K562 (cell line): Measurements from ENCODE around the gene GSX2. TPM values are rescaled to one million over a fixed set of nuclear protein-coding genes. Genes with fewer than 3 reads are reported as not detected.
A peak's percentile ranks its signal among the peaks of the same experiment; 100 is the strongest.

ENCODE experiments used
- ATAC-seq: fragments of 200-7000 bp; cut with Tn5 transposase; 3 replicates; pipeline ENCODE4 v1.9.1; 2020; ENCODE audit warnings: moderate library complexity
- BruUV-seq: library from RNA; stranded (reverse); fragments of 400-500 nt; replicated peaks from 2 replicates; lab custom pipeline; 2021; lab: Mats Ljungman, UMichigan
- CTCF ChIA-PET: fragments of 300-600 bp; formaldehyde crosslinking; extraction: SDS; loops from one replicate; lab custom pipeline; 2021; ENCODE audit warnings: low intra/inter-chr PET ratio; lab: Yijun Ruan, JAX
- POLR2A ChIA-PET: fragments of 300-600, 350-650 bp; sonication (Branson Sonifier 250); formaldehyde crosslinking; extraction: SDS; loops from one replicate; lab custom pipeline; 2021; ENCODE audit warnings: antibody characterized with exemption, inconsistent platforms; lab: Yijun Ruan, JAX
- DNase-seq, 4 experiments: peaks; one replicate each; pipeline versions ENCODE4 v3.0.0 to v3.0.0-alpha.2; 2011 to 2018; ENCODE audit warnings: low spot score in 3 of 4, mixed read lengths in 3 of 4; ENCODE audit errors: extremely low read depth in 1 of 4
- FAIRE-seq: peaks from 2 replicates; lab custom pipeline; 2011; peaks lifted over from hg19 to GRCh38; lab: Jason Lieb, UNC
- H2AFZ ChIP-seq: 2 replicates; pipeline ENCODE4 v1.6.0; 2011; ENCODE audit warnings: low read depth, low read length, control low read depth, inconsistent platforms
- H3K27ac ChIP-seq: fragments of 200-600 bp; 3 replicates; pipeline ENCODE4 v1.8.0; 2011; ENCODE audit warnings: low read depth, mild to moderate bottlenecking, control low read depth, inconsistent platforms, low read length, moderate library complexity, mixed read lengths; ENCODE audit errors: extremely low read depth
- H3K27me3 ChIP-seq, 2 experiments: fragments of 300-600 bp in 1 of 2; 2 replicates in 1 of 2; 3 replicates in 1 of 2; pipeline versions ENCODE4 v1.6.0 to v1.8.0; 2011; ENCODE audit warnings: inconsistent platforms in 2 of 2, low read length in 2 of 2, mild to moderate bottlenecking in 1 of 2, mixed read lengths in 1 of 2, moderate library complexity in 1 of 2; ENCODE audit not compliant: control insufficient read depth in 2 of 2, insufficient read depth in 2 of 2
- H3K36me3 ChIP-seq: fragments of 300-600 bp; 3 replicates; pipeline ENCODE4 v1.8.0; 2011; ENCODE audit warnings: mild to moderate bottlenecking, low read length, inconsistent platforms; ENCODE audit not compliant: control insufficient read depth, insufficient read depth
- H3K4me1 ChIP-seq, 2 experiments: fragments of 200-600 bp in 1 of 2; replicated peaks in 1 of 2; 2 replicates in 1 of 2; 3 replicates in 1 of 2; pipeline versions ENCODE4 v1.5.1 to v1.8.0; 2011; ENCODE audit warnings: inconsistent platforms in 2 of 2, low read length in 2 of 2, mild to moderate bottlenecking in 1 of 2, mixed read lengths in 1 of 2, moderate library complexity in 1 of 2; ENCODE audit not compliant: control insufficient read depth in 2 of 2, insufficient read depth in 2 of 2
- H3K4me2 ChIP-seq: 2 replicates; pipeline ENCODE4 v1.6.1; 2011; ENCODE audit warnings: low read length, control low read depth, inconsistent platforms, mixed read lengths; ENCODE audit not compliant: insufficient read depth
- H3K4me3 ChIP-seq: fragments of 200-600 bp; sonication (generic), shearing (Covaris generic); 2 replicates; pipeline ENCODE4 v1.5.1; 2016; ENCODE audit warnings: control low read depth, inconsistent platforms
- H3K79me2 ChIP-seq: fragments of 200-600 bp; 3 replicates; pipeline ENCODE4 v1.8.0; 2011; ENCODE audit warnings: low read length, inconsistent platforms; ENCODE audit not compliant: control insufficient read depth, insufficient read depth
- H3K9ac ChIP-seq, 2 experiments: 2 replicates each; pipeline versions ENCODE4 v1.6.0 to v1.6.1; 2011; ENCODE audit warnings: low read depth in 2 of 2, low read length in 2 of 2, control low read depth in 1 of 2, inconsistent platforms in 1 of 2, mild to moderate bottlenecking in 1 of 2, mixed read lengths in 1 of 2; ENCODE audit not compliant: insufficient read depth in 1 of 2
- H3K9me1 ChIP-seq: one replicate; pipeline ENCODE4 v1.6.0; 2011; ENCODE audit warnings: inconsistent platforms, mild to moderate bottlenecking, low read length, moderate library complexity; ENCODE audit not compliant: control insufficient read depth, insufficient read depth
- H3K9me3 ChIP-seq: replicated peaks from 2 replicates; pipeline ENCODE4 v1.5.1; 2011; ENCODE audit warnings: low read depth, low read length, inconsistent platforms; ENCODE audit not compliant: control insufficient read depth, insufficient read depth
- H4K20me1 ChIP-seq: replicated peaks from 2 replicates; pipeline ENCODE4 v1.6.1; 2011; ENCODE audit warnings: low read length, inconsistent platforms, mixed read lengths; ENCODE audit not compliant: control insufficient read depth, insufficient read depth
- BDP1 ChIP-seq: IDR thresholded peaks from 3 replicates; pipeline ENCODE4 v1.6.1; 2011; ENCODE audit not compliant: insufficient read length, insufficient read depth
- CHD1 ChIP-seq: fragments of 200-600 bp; sonication (generic); IDR thresholded peaks from one replicate; pipeline ENCODE4 v1.6.1; 2012; ENCODE audit warnings: mild to moderate bottlenecking, moderate library complexity, low read length, inconsistent platforms
- ELF2 ChIP-seq: fragments of 250-450 bp; sonication (Bioruptor Pico); IDR thresholded peaks from 2 replicates; pipeline ENCODE4 v1.5.0; 2021; ENCODE audit warnings: mild to moderate bottlenecking
- FOXK1 ChIP-seq: sonication (generic); formaldehyde crosslinking; IDR thresholded peaks from 2 replicates; pipeline ENCODE4 v1.8.0; 2022; ENCODE audit warnings: missing genetic modification reagents, mild to moderate bottlenecking, borderline replicate concordance
- GTF2B ChIP-seq: IDR thresholded peaks from 2 replicates; pipeline ENCODE4 v1.6.1; 2011; ENCODE audit not compliant: insufficient read length; ENCODE audit errors: extremely low read depth
- KDM5B ChIP-seq: fragments of 200-600 bp; sonication (generic); IDR thresholded peaks from 2 replicates; pipeline ENCODE4 v1.6.1; 2012; ENCODE audit warnings: low read depth, mild to moderate bottlenecking, moderate library complexity, low read length, control low read depth, inconsistent platforms; ENCODE audit not compliant: insufficient replicate concordance
- NR0B1 ChIP-seq: fragments of 450-650 bp; IDR thresholded peaks from one replicate; pipeline ENCODE4 v1.6.1; 2018; ENCODE audit warnings: mild to moderate bottlenecking, moderate library complexity; ENCODE audit not compliant: partially characterized antibody
- SETDB1 ChIP-seq: IDR thresholded peaks from one replicate; pipeline ENCODE4 v1.6.1; 2012; ENCODE audit warnings: low read length, control low read depth, inconsistent platforms
- TAF1 ChIP-seq: IDR thresholded peaks from 2 replicates; pipeline ENCODE4 v1.6.1; 2011; ENCODE audit warnings: mild to moderate bottlenecking, low read length, moderate library complexity; ENCODE audit not compliant: insufficient read depth, control insufficient read depth, severe bottlenecking; ENCODE audit errors: extremely low read depth
- ZBTB7A ChIP-seq: IDR thresholded peaks from 2 replicates; pipeline ENCODE4 v1.6.1; 2011; ENCODE audit warnings: low read depth, mild to moderate bottlenecking, low read length, moderate library complexity, borderline replicate concordance; ENCODE audit not compliant: control insufficient read depth
- ZC3H4 ChIP-seq: sonication (generic); formaldehyde crosslinking; IDR thresholded peaks from 2 replicates; pipeline ENCODE4 v1.9.0; 2021; ENCODE audit warnings: missing genetic modification reagents, borderline replicate concordance
- ZFX ChIP-seq: sonication (generic); formaldehyde crosslinking; IDR thresholded peaks from 2 replicates; pipeline ENCODE4 v1.8.0; 2022; ENCODE audit warnings: mild to moderate bottlenecking, missing genetic modification reagents, moderate library complexity
- ZNF507 ChIP-seq: conservative IDR thresholded peaks from 2 replicates; pipeline ENCODE4 v1.6.1; 2017; ENCODE audit warnings: missing genetic modification characterization, missing compliant biosample characterization
- ZNF511 ChIP-seq: sonication (generic); formaldehyde crosslinking; IDR thresholded peaks from 2 replicates; pipeline ENCODE4 v1.8.0; 2022; ENCODE audit warnings: mild to moderate bottlenecking, missing genetic modification reagents
- ZNF740 ChIP-seq, 3 experiments: fragments of 200-800 bp in 1 of 3; sonication (Bioruptor generic) in 1 of 3; sonication (generic) in 1 of 3; formaldehyde crosslinking in 1 of 3; IDR thresholded peaks; 2 replicates each; pipeline versions ENCODE4 v1.6.1 to v1.8.0; 2016 to 2022; ENCODE audit warnings: mild to moderate bottlenecking in 2 of 3, missing compliant biosample characterization in 2 of 3, missing genetic modification characterization in 2 of 3, missing genetic modification reagents in 1 of 3
- ZNF766 ChIP-seq: fragments of 200-800 bp; sonication (Bioruptor generic); conservative IDR thresholded peaks from 2 replicates; pipeline ENCODE4 v1.6.1; 2016; ENCODE audit warnings: missing genetic modification characterization, missing compliant biosample characterization
- WGBS: fragments of 100-300 bp; shearing (Covaris generic); methylation state at CpG from one replicate; pipeline ENCODE4 v1.1.6; 2016; ENCODE audit warnings: low coverage, mixed read lengths; ENCODE audit not compliant: insufficient coverage; ENCODE audit errors: missing lambda C conversion rate; 5-methylcytosine and 5-hydroxymethylcytosine counted together
- in situ Hi-C: fragments of 300-500 bp; cut with MboI; formaldehyde crosslinking; loops from 4 replicates; pipeline ENCODE4 v1.15.0; 2018; ENCODE audit warnings: inconsistent platforms, mixed read lengths
- intact Hi-C: fragments of 100-400 bp; cut with micrococcal nuclease; formaldehyde crosslinking; loops from 2 replicates; pipeline ENCODE4 v1.14.2; 2022
- polyA plus RNA-seq, 8 experiments: library from polyadenylated mRNA; depleted of rRNA in 4 of 8; stranded (reverse) in 5 of 8; unstranded in 3 of 8; fragments of >200 nt; fragmentation: Nextera tagmentation in 2 of 8; fragmentation: Illumina TruSeq in 1 of 8; extraction: Ambion mirVana in 2 of 8; extraction: Trizol in 1 of 8; gene quantifications; 2 replicates each; pipeline versions ENCODE4 v1.2.1 to v1.2.3, GENCODE V29; 2011 to 2014; ENCODE audit warnings: inconsistent platforms in 1 of 8, missing spikeins in 1 of 8
- total RNA-seq, 7 experiments: library from RNA; depleted of rRNA in 6 of 7; stranded (reverse); fragments of >200 nt in 6 of 7; fragmentation: Illumina TruSeq in 2 of 7; extraction: Trizol in 2 of 7; gene quantifications; 2 replicates each; pipeline versions ENCODE4 v1.2.1 to v1.2.3, GENCODE V29; 2011 to 2021; ENCODE audit warnings: low replicate concordance in 1 of 7

Gene GSX2
- total and polyA plus RNA-seq, 9 of the 15 experiments (the other 6 are each of a cell fraction or from before 2014, with no cell fraction given): not detected

GRCh38 chr4:54063737-54064316 is 36.1 kb upstream of the GSX2 start:
- peak overlapping the region; percentile 85 to 87 for H3K9ac ChIP-seq
- H3K79me2 ChIP-seq: peaks cover 54% of the 10 kb centered on the region
- peak; percentile 66 for ATAC-seq
- no peak for FAIRE-seq
- CTCF ChIA-PET: no interaction called here
- WGBS: 1% methylated on average over 27 of the region's 38 CpGs
- POLR2A ChIA-PET: interaction anchor here (1.1 to 1.9 kb wide), 2 partner anchors 21 to 50 kb away, joined by 3 to 5 read pairs; no protein-coding TSS in a partner anchor
- in situ Hi-C loops (no loop called here), intact Hi-C loops (no loop called here)
- BruUV-seq: no TSS peak
- peak overlapping the region; percentile 83 for H2AFZ ChIP-seq
- H3K27me3 ChIP-seq: no peaks in the 10 kb centered on the region
- H3K27ac ChIP-seq: peak overlapping the region; percentile 85
- peak; percentile 17 to 46 (median 30) for DNase-seq
- no peaks in the 10 kb centered on the region for H4K20me1 ChIP-seq
- no peaks in the 10 kb centered on the region for H3K36me3 ChIP-seq
- H3K4me3 ChIP-seq: peak overlapping the region; percentile 92
- peaks cover 7 to 33% of the 10 kb centered on the region in 2 experiments for H3K4me1 ChIP-seq
- peak overlapping the region; percentile 91 for H3K4me2 ChIP-seq
- no peaks in the 10 kb centered on the region for H3K9me3 ChIP-seq
- no peaks in the 10 kb centered on the region for H3K9me1 ChIP-seq
- TF ChIP-seq ELF2 (CRISPR knock-in tag) (0 out of 2 replicates have a peak, but pooled peaks have one; percentile 41), TAF1 (peak; percentile 26), SETDB1 (no peak), ZNF766 (CRISPR knock-in tag) (no peak), ZBTB7A (peak; percentile 39; the same call in 1 of the 2 replicates), ZNF507 (tag) (no peak), ZNF511 (CRISPR knock-in tag) (0 out of 2 replicates have a peak, but pooled peaks have one; percentile 26), BDP1 (no peak), ZC3H4 (CRISPR knock-in tag) (peak; percentile 80; the same call in 1 of the 2 replicates), CHD1 (peak; percentile 14), KDM5B (peak; percentile 5), GTF2B (no peak), FOXK1 (CRISPR knock-in tag) (no peak), ZFX (CRISPR knock-in tag) (peak; percentile 95; the same call in 1 of the 2 replicates), ZNF740 (CRISPR knock-in tag; IDR thresholded peaks at IDR 0.05) (0 out of 2 replicates have a peak, but pooled peaks have one; percentile 8), ZNF740 (tag; IDR thresholded peaks at IDR 0.05) (no peak), NR0B1 (no peak)
